Hindlimb muscle (tissue), 1 donor: ENCODE data around the gene TSPAN2. TPM values are rescaled to one million over a fixed set of nuclear protein-coding genes. Genes with fewer than 3 reads are reported as not detected.

Source experiments
- DNase-seq: peaks from one replicate; pipeline ENCODE4 v3.0.0-alpha.2; 2013
- polyA plus RNA-seq: library from polyadenylated mRNA; unstranded; fragments of 120-200 nt; gene quantifications from one replicate; pipeline ENCODE4 v1.2.1, GENCODE V29; 2013; ENCODE audit not compliant: insufficient read length

The TSPAN2 gene
- polyA plus RNA-seq = 9.4 TPM

- DNase-seq = no peak
Observed at GRCh38 chr1:115089420-115090185, at the start of gene TSPAN2. TSS of gene TSPAN2 (minus strand) at chr1:115089503. CDS start at chr1:115089432, 71 bp downstream.

GRCh38 chr1:115138973-115139372 is 49.7 kb upstream of the TSPAN2 start:
- DNase-seq = peak; percentile 89

GRCh38 chr1:115138271-115138670 is 49.0 kb upstream of the TSPAN2 start:
- no peak for DNase-seq

GRCh38 chr1:115137191-115137590 is 47.9 kb upstream of the TSPAN2 start:
- no peak for DNase-seq

GRCh38 chr1:115136706-115137105 is 47.4 kb upstream of the TSPAN2 start:
- DNase-seq = no peak

GRCh38 chr1:115136106-115136505 is 46.8 kb upstream of the TSPAN2 start:
- no peak for DNase-seq

GRCh38 chr1:115135681-115136080 is 46.4 kb upstream of the TSPAN2 start:
- no peak for DNase-seq

GRCh38 chr1:115134850-115135480 is 45.7 kb upstream of the TSPAN2 start:
- DNase-seq = no peak

GRCh38 chr1:115134231-115134630 is 44.9 kb upstream of the TSPAN2 start:
- no peak for DNase-seq

GRCh38 chr1:115133440-115133839 is 44.1 kb upstream of the TSPAN2 start:
- DNase-seq = no peak

GRCh38 chr1:115130786-115131185 is 41.5 kb upstream of the TSPAN2 start:
- DNase-seq = no peak

- no peak for DNase-seq
Observed at GRCh38 chr1:115129071-115129640, 39.9 kb upstream of the TSPAN2 start.

- no peak for DNase-seq
Observed at GRCh38 chr1:115127539-115127938, 38.2 kb upstream of the TSPAN2 start.

GRCh38 chr1:115126516-115126915 is 37.2 kb upstream of the TSPAN2 start:
- DNase-seq = no peak

- no peak for DNase-seq
Observed at GRCh38 chr1:115123116-115123515, 33.8 kb upstream of the TSPAN2 start.

- no peak for DNase-seq
Observed at GRCh38 chr1:115121793-115122192, 32.5 kb upstream of the TSPAN2 start.

GRCh38 chr1:115120296-115120695 is 31.0 kb upstream of the TSPAN2 start:
- no peak for DNase-seq

- no peak for DNase-seq
Observed at GRCh38 chr1:115118611-115119010, 29.3 kb upstream of the TSPAN2 start.

- no peak for DNase-seq
Observed at GRCh38 chr1:115118086-115118485, 28.8 kb upstream of the TSPAN2 start.

- no peak for DNase-seq
Observed at GRCh38 chr1:115117298-115117697, 28.0 kb upstream of the TSPAN2 start.

GRCh38 chr1:115116512-115116911 is 27.2 kb upstream of the TSPAN2 start:
- no peak for DNase-seq

GRCh38 chr1:115115521-115116161 is 26.3 kb upstream of the TSPAN2 start:
- no peak for DNase-seq

GRCh38 chr1:115114308-115114707 is 25.0 kb upstream of the TSPAN2 start:
- no peak for DNase-seq
